ENCODE results near the gene PSORS1C1.
"Not testable (repeated sequence)": the region's sequence is repeated elsewhere in the genome, so short reads cannot be mapped to it uniquely, and the experiment has no call there.

GRCh38 chr6:31165064-31165832, 50.6 kb downstream of the PSORS1C1 start:
- not testable (repeated sequence) for TF ChIP-seq CTCF (IDR thresholded peaks at IDR 0.05; ENCODE audit: insufficient read depth, low read length); REST (IDR thresholded peaks at IDR 0.05; ENCODE audit: insufficient replicate concordance, low read depth); POLR2AphosphoS5 (IDR thresholded peaks at IDR 0.05; ENCODE audit: low read depth); GABPA (IDR thresholded peaks at IDR 0.05; ENCODE audit: low read depth)

Measured in HL-60 (cell line).